Forelimb muscle (tissue), 1 donor: ENCODE measurements around the gene SPTSSB. TPM values are rescaled to one million over a fixed set of nuclear protein-coding genes. Genes with fewer than 3 reads are reported as not detected.

Experiments
- DNase-seq: peaks from one replicate; pipeline ENCODE4 v3.0.0-alpha.2; 2013; ENCODE audit warnings: low read depth
- polyA plus RNA-seq: library from polyadenylated mRNA; unstranded; fragments of 120-200 nt; gene quantifications from one replicate; pipeline ENCODE4 v1.2.1, GENCODE V29; 2013; ENCODE audit not compliant: insufficient read length

SPTSSB gene
- polyA plus RNA-seq, 1 donor = 0.59 TPM

DNA sequence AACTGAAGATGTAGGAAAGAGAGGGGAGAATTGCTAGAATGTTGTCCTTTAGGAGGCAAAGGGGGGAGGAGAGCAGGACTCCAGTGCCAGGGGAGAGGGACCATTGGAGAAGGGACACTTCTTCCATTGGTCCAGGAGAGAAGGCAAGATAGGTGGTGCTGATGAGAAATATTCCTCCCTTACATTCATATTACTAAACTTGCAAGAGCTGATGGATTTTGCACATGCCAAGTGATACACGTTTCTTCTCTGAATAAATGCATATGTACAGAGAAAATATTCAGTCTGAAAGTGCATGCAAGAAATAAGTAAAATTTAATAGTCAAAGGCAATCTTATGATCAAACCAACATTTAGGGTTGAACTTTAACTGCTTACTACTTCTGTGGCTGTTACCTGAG lies 21.5 kb upstream of the SPTSSB start:
- DNase-seq = no peak

DNA sequence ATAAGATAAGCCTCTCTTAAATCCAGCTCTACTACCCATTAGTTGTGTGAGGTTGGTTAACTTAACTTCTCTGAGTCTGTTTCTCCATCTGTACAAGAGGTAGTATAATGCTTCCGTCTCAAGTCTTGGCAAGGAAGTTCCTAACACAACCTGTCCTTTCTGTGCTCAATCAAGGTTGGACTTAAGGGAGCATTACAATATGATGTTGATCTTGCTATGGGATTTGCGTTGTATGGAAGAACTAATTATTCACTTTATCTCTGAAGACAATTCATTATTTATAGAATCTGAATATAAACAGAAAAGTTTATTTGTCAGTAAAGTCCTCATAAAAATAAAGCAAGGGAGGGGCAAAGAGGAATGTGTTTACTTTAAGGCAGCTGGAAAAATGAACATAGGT lies 18.9 kb upstream of the SPTSSB start:
- DNase-seq = no peak

DNA sequence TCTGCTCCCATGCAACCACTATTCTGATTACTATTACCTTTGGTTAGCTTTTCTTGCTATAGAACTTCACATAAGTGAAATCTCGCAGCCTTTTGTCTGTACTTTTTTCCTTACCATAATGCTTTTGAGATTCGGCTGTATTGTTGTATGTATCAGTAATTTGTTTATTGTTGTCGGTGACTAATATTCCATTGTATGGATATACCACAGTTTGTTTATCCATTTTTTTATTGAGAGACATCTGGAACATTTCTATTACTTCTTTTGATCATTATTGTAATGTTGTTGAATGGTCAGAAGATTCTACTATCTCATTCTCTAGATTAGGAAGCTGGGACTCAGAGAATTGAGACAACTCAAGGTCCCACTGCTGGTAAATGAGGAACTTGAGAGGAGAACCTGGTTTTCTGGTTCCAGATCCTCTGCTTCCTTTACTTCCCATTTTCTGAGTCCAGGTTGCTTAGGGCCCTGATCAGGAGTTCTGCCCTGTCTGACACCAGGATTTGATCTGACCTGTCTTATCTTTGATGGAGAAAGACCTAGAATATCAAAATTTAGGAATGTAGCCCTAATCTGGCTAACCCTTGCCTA lies 18.2 kb upstream of the SPTSSB start:
- DNase-seq = no peak

DNA sequence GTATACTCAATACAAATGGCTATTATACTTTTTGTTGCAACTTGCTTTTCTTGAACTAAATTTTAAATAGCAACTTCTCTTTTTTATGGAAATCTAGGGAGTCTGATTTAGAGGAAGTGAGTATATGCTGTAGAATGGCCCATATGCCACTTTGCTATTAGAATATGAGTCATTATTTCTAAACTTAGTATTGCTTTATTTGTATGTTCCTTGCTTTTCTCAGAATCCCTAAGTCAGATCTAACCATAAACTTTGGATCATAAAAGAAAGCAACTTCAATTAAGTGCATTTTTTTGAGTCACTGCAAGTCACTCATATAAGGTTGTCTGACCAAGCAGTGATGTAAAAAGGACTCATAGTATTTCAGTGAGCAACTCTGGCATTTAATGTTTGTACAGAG lies 17.5 kb upstream of the SPTSSB start:
- no peak for DNase-seq

DNA sequence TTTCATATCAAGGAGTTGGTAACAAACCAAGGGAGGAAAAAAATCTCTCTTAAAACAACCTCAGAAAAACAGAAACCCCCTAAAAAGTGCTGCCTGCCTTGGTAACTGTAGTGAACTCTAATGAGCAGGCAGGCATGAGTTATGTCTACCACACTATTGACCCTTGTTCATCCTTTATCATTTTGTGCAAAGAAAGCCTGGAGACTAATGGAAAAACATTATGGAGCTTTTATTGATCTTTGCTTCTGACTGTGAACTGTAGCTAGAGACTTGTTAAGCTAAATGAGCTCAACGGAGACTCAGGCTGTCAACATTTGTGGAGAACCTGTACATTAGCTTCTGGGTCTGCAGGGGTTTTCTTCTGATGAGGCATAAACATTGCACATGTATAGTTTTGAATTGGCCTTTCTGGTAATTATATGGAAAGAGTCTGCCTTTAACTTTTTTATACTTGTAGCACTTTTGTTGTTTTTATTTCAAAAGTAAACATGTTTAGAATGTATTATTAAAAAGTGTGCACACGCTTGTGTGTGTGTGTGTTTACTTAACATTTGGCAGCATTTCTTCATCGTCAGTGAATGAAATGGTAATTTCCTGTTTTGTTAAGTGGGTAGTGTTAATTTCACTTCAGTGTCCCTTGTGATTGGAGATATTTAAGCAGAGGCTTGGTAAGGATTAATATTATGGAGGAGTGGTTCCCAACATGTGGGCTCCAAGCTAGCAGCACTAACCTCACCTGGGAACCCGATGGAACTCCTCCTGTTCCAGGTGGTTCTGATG lies 15.9 kb upstream of the SPTSSB start:
- DNase-seq = no peak

DNA sequence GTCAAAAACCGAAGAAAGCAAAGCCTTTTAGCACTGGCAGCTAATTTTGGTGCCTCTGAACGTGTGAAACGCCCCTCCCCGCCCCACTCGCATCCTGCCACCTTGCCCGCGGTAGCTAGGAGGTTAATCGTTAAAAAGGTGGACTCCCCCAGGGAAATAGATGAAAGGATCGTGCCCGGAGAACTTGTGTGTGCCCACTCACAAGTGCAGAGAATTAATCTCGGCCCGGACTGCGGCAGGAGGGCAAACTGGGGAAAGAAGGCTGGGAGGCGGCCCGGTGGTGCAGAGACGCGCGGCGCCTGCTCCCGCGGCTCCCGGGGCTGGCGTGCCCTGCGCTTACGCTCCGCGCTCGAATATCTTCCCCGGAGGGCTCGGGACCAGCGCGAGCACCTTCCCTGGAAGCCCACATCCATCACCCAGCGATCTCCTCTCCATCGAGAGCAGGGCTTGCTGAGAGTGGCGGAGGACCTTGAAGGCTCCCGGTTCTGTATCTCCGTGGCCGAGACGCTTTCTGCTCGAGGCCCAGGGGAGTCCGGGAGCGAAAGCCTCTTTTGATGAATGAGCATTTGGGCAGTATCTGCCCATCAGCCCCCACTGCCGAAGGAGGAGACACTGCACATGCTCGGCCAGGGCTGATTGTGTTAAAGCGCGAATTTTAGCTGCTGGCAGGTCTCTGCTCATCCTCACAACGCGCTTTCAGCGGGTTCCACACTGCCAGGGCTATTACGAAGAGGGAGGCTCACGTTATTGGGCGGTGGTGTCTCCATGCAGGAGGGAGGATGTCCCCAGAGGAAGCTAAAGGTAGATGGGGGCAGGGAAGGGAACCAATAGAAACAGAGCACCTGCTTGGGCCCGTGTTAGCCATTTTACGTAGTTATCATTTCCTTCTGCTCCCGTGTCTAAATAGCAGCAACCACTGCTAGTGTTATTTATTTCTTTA lies 1.3 kb upstream of the SPTSSB start:
- DNase-seq = no peak

DNA sequence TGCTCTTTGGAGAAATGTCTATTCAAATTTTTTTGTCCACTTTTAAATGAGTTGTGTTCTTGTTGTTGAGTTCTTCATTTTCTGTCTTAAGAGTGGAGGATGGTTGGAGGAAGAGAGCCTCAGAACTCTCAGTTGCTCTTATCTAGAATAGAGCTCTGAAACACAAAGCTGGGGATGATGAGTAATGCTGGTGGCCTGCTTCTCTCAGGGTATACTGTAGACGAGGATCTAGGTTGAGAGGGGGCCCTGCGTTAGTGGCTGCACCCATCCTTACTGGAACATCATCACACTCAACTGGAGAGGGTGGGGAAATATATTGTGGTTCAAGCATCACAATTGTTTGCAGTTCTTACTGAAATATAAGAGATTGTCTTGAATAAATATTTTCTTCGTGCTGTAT lies 1.8 kb downstream of the SPTSSB start:
- DNase-seq = no peak

DNA sequence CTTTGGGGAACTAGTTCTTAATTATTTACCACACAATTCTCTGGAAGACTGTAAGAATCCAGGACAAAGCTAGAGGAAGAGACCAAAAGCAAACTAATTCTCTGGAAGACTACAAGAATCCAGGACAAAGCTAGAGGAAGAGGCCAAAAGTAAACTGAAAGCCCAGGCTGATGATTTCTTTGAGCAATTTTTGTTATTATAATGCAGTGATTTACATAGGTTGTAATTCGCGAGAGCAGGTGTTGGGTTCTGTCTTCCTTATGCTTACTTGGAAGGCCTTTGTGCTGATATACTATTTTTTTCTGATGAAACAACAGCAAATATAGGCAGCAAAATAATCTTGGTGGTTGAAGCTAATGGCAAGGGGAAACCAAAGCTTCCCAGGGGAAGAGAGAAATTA lies 5.2 kb downstream of the SPTSSB start:
- no peak for DNase-seq

DNA sequence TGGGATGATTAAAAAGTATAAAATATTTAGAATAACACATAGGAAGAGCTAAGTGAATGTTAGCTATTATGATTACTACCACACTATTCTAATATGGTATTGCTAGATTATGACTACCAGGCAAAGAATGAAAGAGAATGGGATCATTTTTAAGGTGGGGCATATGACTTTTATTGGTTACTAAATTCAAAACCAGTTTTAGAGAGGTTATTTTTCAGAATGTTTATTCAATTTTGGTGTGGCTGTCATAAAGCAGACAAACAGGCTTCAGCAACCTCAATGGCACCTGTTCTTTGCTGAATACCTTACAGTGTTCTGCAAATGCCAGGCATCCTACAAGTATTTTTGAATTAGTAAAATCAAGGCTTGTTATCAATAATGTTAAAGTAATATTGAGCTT lies 12.8 kb downstream of the SPTSSB start:
- DNase-seq = no peak

DNA sequence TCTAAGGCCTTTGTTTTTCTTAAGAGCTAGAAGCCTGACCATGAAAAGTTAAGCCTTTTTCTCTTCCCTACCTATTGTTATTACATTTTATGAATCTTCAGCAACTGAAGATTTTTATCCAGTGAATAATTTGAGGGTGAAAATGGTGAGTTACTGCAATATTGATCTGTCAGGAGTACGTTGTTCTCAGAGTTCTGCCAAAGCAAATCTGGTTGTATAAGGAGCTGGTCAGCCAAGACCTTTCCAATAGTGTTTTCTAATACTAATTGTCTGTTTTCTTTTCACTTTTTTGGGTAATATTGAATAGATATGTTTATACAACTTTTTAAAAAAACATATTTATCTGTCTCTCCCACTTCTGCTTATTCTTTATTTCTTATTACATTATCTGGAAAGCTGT lies 15.0 kb downstream of the SPTSSB start:
- no peak for DNase-seq

DNA sequence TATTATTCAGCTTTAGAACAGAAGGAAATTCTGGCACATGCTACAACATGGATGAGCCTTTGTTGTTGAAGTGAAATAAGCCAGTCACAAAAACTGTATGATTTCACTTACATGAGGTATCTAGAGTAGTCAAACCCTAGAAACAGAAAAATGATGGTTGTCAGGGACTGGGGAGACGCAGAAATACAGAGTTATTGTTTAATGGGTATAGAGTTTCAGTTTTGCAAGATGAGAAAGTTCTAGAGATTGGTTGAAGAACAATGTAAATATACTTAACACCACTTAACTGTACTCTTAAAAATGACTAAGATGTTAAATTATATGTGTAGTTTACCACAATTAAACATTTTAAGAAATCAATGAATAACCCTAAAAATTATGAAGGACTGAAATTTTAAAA lies 15.8 kb downstream of the SPTSSB start:
- DNase-seq = no peak

DNA sequence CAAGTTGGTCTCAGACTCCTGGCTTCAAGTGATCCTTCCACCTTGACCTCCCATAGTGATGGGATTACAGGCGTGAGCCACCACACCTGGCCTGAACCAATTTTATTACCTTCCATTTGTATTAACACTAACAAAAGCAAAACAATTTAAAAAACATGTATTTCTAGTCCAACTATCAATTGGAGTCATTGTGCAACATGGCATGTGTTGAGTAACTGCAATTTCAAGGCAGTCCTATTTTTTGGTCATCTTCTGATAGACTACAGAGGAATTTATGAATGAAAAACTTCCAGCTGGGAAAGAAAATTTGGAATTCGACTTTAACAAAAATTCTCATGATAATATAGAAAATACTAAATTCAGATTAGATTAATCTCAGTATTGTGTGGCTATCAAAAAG lies 16.8 kb downstream of the SPTSSB start:
- DNase-seq = no peak

DNA sequence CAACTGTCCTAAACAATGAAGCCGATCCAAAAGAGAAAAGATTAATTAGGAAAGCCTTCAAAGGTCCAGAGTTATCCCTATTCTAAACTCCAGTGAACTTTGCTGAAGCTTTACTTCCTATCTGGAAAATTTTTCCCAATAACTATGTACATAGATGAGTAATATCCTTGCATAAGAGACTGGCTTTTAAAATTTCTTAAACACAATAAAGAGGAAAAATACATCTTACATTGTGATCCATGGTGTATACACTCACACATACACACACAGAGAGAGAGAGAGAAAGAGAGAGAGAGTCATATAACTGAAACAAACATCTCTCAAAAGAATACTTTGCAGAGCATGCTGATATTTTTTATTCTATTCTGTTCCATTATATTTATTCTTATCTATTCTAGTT lies 20.0 kb downstream of the SPTSSB start:
- DNase-seq = no peak

DNA sequence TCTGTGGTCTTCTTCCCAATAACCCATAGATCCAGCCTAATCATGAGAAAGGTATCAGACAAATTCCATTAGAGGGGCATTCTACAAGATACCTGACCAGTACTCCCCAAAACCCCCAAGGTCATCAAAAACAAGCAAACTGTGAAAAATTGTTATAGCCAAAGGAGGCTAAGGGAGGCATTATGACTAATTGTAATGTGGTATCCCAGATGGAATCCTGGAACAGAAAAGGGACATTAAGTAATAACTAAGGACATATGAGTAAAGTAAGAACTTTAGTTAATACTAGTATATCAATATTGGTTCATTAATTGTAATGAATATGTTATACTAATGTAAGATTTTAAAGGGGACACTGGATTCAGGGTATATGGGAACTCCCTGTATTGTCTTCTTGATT lies 20.4 kb downstream of the SPTSSB start:
- no peak for DNase-seq

DNA sequence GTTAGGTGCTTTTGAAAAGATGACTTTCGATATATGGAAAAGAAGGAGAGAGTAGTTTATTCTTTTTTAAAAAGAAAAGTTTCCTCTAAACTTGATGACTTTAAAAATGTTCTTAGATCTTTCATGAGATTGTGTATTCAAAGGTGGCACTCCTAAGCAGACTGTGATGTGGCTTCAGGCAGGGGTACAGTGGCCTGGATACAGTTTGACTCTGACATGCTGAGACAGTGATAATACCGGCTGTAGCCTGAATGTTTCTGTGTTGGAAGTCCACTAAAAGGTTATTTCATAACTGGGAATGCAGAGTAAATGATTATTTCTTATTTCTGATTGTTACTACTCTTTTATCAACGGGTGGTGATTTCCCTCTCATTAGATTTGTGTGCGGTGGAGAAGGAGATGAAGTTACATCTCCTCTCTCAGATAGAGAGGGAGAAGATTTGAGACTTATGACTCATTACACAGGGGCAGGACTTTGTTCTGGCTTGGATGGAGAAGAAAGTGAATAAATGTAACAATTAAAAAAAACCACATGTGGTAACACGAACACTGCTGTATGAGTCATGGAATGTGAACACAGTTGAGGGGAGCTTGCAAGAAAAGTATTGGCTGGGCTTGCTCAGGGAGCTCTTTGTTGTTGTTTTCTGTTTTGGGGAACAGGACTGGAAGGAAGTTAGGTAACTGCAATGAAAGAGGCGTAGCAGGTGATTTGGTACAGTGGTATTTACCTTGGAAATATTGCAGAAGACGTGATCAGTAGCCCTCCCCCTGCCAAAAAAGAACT lies 21.6 kb downstream of the SPTSSB start:
- no peak for DNase-seq

DNA sequence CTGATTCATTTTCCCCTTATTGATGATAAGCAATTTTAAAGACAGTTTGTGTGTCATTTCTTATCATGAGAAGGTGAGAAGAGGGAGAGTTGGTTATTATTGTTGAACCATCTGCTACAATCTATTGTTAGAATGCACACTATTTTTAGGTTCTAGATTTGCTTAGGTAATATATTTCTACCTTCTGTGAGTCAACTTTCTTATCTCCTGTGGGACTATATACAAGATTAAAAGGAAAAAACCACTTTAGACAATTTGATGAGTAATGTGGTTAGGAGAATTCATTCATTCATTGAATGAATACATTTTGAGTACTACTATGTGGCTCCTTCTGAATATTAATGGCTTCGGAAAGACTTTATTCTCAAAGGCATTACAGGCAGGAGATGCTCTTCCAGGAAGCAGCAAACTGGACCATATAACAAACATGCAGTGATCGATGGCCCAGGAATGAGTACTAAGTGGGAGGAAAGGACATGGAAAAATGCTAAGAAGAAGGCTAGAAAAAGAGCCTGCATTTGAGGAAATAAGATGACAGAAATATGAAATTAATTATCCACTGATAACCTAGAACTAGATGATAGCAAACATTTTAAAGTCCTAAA lies 22.4 kb downstream of the SPTSSB start:
- no peak for DNase-seq

DNA sequence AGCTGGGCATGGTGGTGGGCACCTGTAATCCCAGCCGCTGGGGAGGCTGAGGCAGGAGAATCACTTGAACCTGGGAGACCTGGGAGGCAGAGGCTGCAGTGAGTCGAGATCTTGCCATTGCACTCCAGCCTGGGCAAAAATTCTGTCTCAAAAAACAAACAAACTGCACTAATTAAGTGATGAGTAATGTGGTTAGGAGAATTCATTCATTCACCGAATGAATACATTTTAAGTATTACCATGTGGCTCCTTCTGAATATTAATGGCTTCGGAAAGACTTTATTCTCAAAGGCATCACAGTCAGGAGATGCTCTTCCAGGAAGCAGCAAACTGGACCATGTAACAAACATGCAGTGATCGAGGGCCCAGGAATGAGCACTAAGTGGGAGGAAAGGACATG lies 23.6 kb downstream of the SPTSSB start:
- no peak for DNase-seq

DNA sequence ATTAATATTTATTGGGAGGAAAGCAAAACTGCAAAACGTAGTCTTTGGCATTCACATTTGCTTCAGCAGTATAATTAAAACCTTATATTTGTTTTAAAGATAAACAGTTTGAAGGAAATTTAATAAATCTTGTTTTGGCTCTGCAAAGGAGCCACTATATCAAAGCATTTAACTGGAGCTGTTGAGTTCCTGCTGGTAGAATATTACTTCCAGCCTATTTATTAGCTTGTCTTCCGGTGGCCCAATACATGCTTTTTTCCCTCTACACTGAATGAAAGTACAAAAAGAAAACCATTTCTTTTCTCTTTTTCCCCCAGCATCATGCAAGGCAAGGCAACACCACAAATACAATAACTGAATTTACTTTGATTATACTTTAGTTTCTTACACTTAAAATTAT lies 26.3 kb downstream of the SPTSSB start:
- no peak for DNase-seq

DNA sequence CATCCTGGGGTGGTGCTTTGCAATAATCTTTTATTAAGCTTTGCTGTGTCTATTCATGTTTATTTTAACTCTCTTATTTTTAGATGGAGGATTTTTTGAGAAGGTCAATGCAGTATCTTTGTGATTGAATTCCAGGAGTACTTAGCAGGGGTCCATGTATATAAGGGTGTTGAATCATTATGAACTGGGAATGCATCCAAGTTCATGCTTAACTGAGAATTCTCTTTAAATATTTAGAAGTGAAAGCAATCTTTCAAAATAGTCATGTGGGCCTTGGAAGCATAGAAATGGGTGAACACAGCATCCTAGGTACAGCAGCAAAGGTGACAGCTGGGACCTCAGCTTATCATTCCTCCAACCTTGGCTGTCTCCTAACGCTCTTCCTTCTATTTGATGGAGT lies 27.3 kb downstream of the SPTSSB start:
- DNase-seq = no peak

DNA sequence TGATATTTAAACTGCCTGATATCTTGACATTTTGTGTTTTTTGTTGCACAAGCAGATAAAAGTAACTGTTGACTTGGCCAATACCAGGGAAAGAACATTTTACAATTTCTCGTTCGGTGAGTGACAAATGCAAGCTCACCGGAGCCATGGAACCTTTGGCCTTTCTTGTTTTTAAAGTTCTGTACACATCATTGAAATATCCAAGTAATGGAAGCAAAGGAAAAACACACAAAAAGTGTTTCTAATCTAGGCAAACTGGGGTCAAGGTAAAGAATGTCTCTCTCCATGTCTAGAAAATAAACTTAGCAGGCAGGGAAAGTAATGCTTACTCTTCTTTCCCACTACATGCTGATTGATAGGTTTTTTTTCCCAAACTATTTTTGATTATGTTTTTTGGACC lies 27.8 kb downstream of the SPTSSB start:
- no peak for DNase-seq

DNA sequence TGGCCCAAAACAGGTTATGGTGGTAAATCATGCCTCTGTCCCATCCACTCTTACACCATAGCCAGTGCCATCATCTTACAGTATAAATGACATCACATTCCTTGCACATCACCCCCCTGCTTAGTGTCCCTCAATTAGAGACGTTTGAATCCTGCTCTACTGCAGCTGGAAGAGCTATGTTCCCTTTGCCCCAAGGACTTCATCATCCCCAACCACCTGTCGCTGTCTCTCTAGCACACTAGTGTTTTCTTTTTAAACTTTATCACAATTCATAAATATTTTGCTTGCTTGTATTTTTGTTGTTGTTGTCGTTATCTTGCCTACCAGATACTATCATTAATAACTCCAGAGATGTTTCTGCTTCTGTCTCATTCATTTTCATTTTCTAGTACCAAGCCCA lies 28.7 kb downstream of the SPTSSB start:
- DNase-seq = no peak
